Endothelial cell of umbilical vein (primary cell): Measurements from ENCODE around the gene GIMAP7. TPM values are rescaled to one million over a fixed set of nuclear protein-coding genes. Genes with fewer than 3 reads are reported as not detected.

Experiments
- BruUV-seq: library from RNA; stranded (reverse); fragments of 400-500 nt; replicated peaks from 2 replicates; lab custom pipeline; 2021; lab: Mats Ljungman, UMichigan
- CTCF ChIA-PET: fragments of 300-600, 350-600 bp; sonication (Branson Sonifier 250); formaldehyde crosslinking; loops from one replicate; lab custom pipeline; 2021; ENCODE audit warnings: antibody characterized with exemption, inconsistent platforms; lab: Charles Lee
- POLR2A ChIA-PET: fragments of 300-600, 350-600 bp; sonication (Branson Sonifier 250); formaldehyde crosslinking; loops from one replicate; lab custom pipeline; 2021; ENCODE audit warnings: antibody characterized with exemption, inconsistent platforms; lab: Charles Lee
- DNase-seq: peaks from one replicate; pipeline ENCODE4 v3.0.0-alpha.2; 2011; ENCODE audit warnings: low read depth, low spot score
- FAIRE-seq: peaks from 2 replicates; lab custom pipeline; 2011; peaks lifted over from hg19 to GRCh38; lab: Jason Lieb, UNC
- H2AFZ ChIP-seq: 2 replicates; pipeline ENCODE4 v1.6.0; 2012; ENCODE audit warnings: low read depth, low read length, control low read depth, inconsistent platforms
- H3K27ac ChIP-seq: 2 replicates; pipeline ENCODE4 v1.5.1; 2011; ENCODE audit warnings: low read depth, mild to moderate bottlenecking, control low read depth, low read length, moderate library complexity; ENCODE audit not compliant: insufficient read depth
- H3K27me3 ChIP-seq, 2 experiments: 2 replicates each; pipeline versions ENCODE4 v1.6.0 to v1.6.1; 2011; ENCODE audit warnings: low read length in 2 of 2, mixed read lengths in 1 of 2; ENCODE audit not compliant: control insufficient read depth in 2 of 2, insufficient read depth in 2 of 2
- H3K36me3 ChIP-seq, 2 experiments: 2 replicates in 1 of 2; 3 replicates in 1 of 2; pipeline ENCODE4 v1.5.1; 2011; ENCODE audit warnings: low read length in 2 of 2, mild to moderate bottlenecking in 1 of 2, moderate library complexity in 1 of 2; ENCODE audit not compliant: control insufficient read depth in 2 of 2, insufficient read depth in 2 of 2; ENCODE audit errors: extremely low read depth in 1 of 2
- H3K4me1 ChIP-seq: 3 replicates; pipeline ENCODE4 v1.5.1; 2011; ENCODE audit warnings: mild to moderate bottlenecking, low read length; ENCODE audit not compliant: control insufficient read depth, insufficient read depth; ENCODE audit errors: extremely low read depth
- H3K4me2 ChIP-seq: 2 replicates; pipeline ENCODE4 v1.6.1; 2011; ENCODE audit warnings: low read length, control low read depth, mixed read lengths; ENCODE audit not compliant: insufficient read depth
- H3K4me3 ChIP-seq, 3 experiments: fragments of 200-600 bp in 1 of 3; sonication (generic), shearing (Covaris generic) in 1 of 3; replicated peaks in 1 of 3; 2 replicates each; pipeline ENCODE4 v1.5.1; 2011 to 2016; ENCODE audit warnings: control low read depth in 3 of 3, low read length in 3 of 3, mild to moderate bottlenecking in 2 of 3, inconsistent platforms in 1 of 3, low read depth in 1 of 3, moderate library complexity in 1 of 3; ENCODE audit not compliant: insufficient read depth in 1 of 3
- H3K79me2 ChIP-seq: 2 replicates; pipeline ENCODE4 v1.6.0; 2012; ENCODE audit warnings: low read length, inconsistent platforms; ENCODE audit not compliant: control insufficient read depth, insufficient read depth
- H3K9ac ChIP-seq: replicated peaks from 2 replicates; pipeline ENCODE3; 2011; ENCODE audit warnings: low read length, control low read depth; ENCODE audit not compliant: insufficient read depth; ENCODE audit errors: extremely low read depth
- H3K9me1 ChIP-seq: replicated peaks from 3 replicates; pipeline ENCODE4 v1.6.0; 2011; ENCODE audit warnings: mild to moderate bottlenecking, low read length; ENCODE audit not compliant: control insufficient read depth, insufficient read depth; ENCODE audit errors: extremely low read depth
- H3K9me3 ChIP-seq: replicated peaks from 2 replicates; pipeline ENCODE4 v1.5.1; 2012; ENCODE audit warnings: low read length, inconsistent platforms; ENCODE audit not compliant: control insufficient read depth, insufficient read depth
- H4K20me1 ChIP-seq: replicated peaks from 2 replicates; pipeline ENCODE3; 2011; ENCODE audit warnings: mild to moderate bottlenecking, low read length; ENCODE audit not compliant: control insufficient read depth, insufficient read depth; ENCODE audit errors: extremely low read depth
- EZH2 ChIP-seq: IDR thresholded peaks from 2 replicates; pipeline ENCODE4 v1.6.1; 2012; ENCODE audit warnings: borderline replicate concordance, low read depth, mild to moderate bottlenecking, moderate library complexity, low read length, inconsistent platforms; ENCODE audit not compliant: severe bottlenecking
- FOS ChIP-seq: IDR thresholded peaks from 2 replicates; pipeline ENCODE4 v1.6.1; 2011; ENCODE audit warnings: mild to moderate bottlenecking, low read length, moderate library complexity, borderline replicate concordance; ENCODE audit not compliant: insufficient read depth
- GATA2 ChIP-seq: IDR thresholded peaks from 2 replicates; pipeline ENCODE4 v1.7.0; 2011; ENCODE audit warnings: low read depth, mild to moderate bottlenecking, moderate library complexity, mixed read lengths, low read length; ENCODE audit not compliant: insufficient read length, insufficient read depth
- JUN ChIP-seq: IDR thresholded peaks from 2 replicates; pipeline ENCODE4 v1.6.1; 2011; ENCODE audit warnings: borderline replicate concordance, low read depth; ENCODE audit not compliant: insufficient read length, insufficient read depth
- MYC ChIP-seq: IDR thresholded peaks from one replicate; pipeline ENCODE4 v1.6.1; 2011; ENCODE audit warnings: mild to moderate bottlenecking, low read depth, low read length
- POLR2A ChIP-seq: IDR thresholded peaks from 2 replicates; pipeline ENCODE4 v1.6.1; 2012; ENCODE audit warnings: low read depth, mild to moderate bottlenecking, control low read depth, low read length
- POLR2AphosphoS5 ChIP-seq: IDR thresholded peaks from 2 replicates; pipeline ENCODE4 v1.6.1; 2012; ENCODE audit warnings: low read depth, mild to moderate bottlenecking, control low read depth, low read length, moderate library complexity; ENCODE audit not compliant: insufficient read depth
- dilution Hi-C: fragments of 300-500 bp; cut with MboI; formaldehyde crosslinking; loops from one replicate; pipeline ENCODE4 v1.15.0; 2019; ENCODE audit warnings: low sequenced_read_pairs; ENCODE audit not compliant: extremely low pct_ligation_motif_present
- intact Hi-C: fragments of 100-400 bp; cut with micrococcal nuclease; formaldehyde crosslinking; loops from one replicate; pipeline ENCODE4 v1.10.0; 2022
- polyA plus RNA-seq, 4 experiments: library from polyadenylated mRNA; depleted of rRNA in 3 of 4; stranded (reverse) in 3 of 4; unstranded in 1 of 4; fragments of >200 nt; gene quantifications; 2 replicates each; pipeline versions ENCODE4 v1.2.1 to v1.2.3, GENCODE V29; 2011 to 2012; ENCODE audit warnings: missing spikeins in 1 of 4
- total RNA-seq: library from RNA; stranded (reverse); gene quantifications from 2 replicates; pipeline ENCODE4 v1.2.3, GENCODE V29; 2021
- TF ChIP-seq, protein P1 (sequence below): IDR thresholded peaks from 2 replicates; pipeline ENCODE4 v1.6.1; 2011; ENCODE audit not compliant: insufficient read depth, insufficient read length
- TF ChIP-seq, protein P2 (sequence below), 2 donors: IDR thresholded peaks; 1 replicate in 1 of 2; 2 replicates in 1 of 2; pipeline ENCODE4 v1.5.1; 2011; ENCODE audit warnings: low read length in 2 of 2, mild to moderate bottlenecking in 2 of 2, moderate library complexity in 2 of 2, control low read depth in 1 of 2, inconsistent platforms in 1 of 2, low read depth in 1 of 2; ENCODE audit not compliant: insufficient read depth in 1 of 2; ENCODE audit errors: extremely low read depth in 1 of 2

The GIMAP7 gene
- total and polyA plus RNA-seq, 2 donors (not counting 3 experiments of a cell fraction or from before 2014, with no cell fraction given), result 42.4 to 43.4 TPM

DNA sequence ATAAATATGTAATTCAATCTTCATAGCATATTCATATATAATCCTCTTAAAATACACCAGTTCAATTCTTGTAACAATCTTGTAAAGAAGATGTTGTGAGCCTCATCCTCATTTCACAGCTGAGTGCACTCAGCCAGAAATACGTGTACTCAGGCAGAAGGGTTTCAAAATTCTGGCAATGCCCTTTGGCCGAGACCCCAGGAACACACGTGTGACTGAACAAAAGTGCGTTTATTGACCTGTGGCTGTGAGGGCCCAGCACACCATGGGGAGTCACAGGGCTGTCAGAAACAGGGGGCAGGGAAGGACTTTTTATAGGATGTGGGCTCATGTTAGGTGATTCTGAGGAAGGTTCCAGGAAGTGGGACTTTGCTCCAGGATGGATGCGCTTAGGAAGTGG is 42.8 kb upstream of the GIMAP7 start:
- Histone ChIP-seq H4K20me1 (no peaks in the 10 kb centered on the region), H3K9ac (no peak overlapping the region), H3K9me3 (no peaks in the 10 kb centered on the region), H3K79me2 (peaks cover 26% of the 10 kb centered on the region), H3K4me2 (no peak overlapping the region), H2AFZ (no peak overlapping the region), H3K27me3 (no peaks in the 10 kb centered on the region), H3K36me3 (peaks cover 32 to 56% of the 10 kb centered on the region in 2 experiments), H3K4me1 (peaks cover 5% of the 10 kb centered on the region), H3K4me3 (no peak overlapping the region), H3K9me1 (no peaks in the 10 kb centered on the region), H3K27ac (no peak overlapping the region)
- BruUV-seq, result no TSS peak
- no peak for DNase-seq
- POLR2A ChIA-PET, result interaction anchor here (0.6 kb wide), 1 partner anchor 43 kb away, joined by 5 read pairs; the partner anchor contains the start of gene GIMAP7
- TF ChIP-seq POLR2AphosphoS5 (no peak), GATA2 (no peak), POLR2A (no peak), MYC (no peak), FOS (no peak), EZH2 (no peak), JUN (no peak)
- TF ChIP-seq, protein P1, sequence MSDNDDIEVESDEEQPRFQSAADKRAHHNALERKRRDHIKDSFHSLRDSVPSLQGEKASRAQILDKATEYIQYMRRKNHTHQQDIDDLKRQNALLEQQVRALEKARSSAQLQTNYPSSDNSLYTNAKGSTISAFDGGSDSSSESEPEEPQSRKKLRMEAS, result no peak
- TF ChIP-seq, protein P2, sequence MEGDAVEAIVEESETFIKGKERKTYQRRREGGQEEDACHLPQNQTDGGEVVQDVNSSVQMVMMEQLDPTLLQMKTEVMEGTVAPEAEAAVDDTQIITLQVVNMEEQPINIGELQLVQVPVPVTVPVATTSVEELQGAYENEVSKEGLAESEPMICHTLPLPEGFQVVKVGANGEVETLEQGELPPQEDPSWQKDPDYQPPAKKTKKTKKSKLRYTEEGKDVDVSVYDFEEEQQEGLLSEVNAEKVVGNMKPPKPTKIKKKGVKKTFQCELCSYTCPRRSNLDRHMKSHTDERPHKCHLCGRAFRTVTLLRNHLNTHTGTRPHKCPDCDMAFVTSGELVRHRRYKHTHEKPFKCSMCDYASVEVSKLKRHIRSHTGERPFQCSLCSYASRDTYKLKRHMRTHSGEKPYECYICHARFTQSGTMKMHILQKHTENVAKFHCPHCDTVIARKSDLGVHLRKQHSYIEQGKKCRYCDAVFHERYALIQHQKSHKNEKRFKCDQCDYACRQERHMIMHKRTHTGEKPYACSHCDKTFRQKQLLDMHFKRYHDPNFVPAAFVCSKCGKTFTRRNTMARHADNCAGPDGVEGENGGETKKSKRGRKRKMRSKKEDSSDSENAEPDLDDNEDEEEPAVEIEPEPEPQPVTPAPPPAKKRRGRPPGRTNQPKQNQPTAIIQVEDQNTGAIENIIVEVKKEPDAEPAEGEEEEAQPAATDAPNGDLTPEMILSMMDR (IDR thresholded peaks at IDR 0.05; ENCODE audit: extremely low read depth in 1 of 2, insufficient read depth in 1 of 2, low read depth in 1 of 2, low read length in 2 of 2), result no peak
- CTCF ChIA-PET, result interaction anchor here (1.0 kb wide), 2 partner anchors 12 to 18 kb away, joined by 3 read pairs; no protein-coding TSS in a partner anchor
- dilution Hi-C loops, result no loop called here
- FAIRE-seq, result no peak
- intact Hi-C loops, result no loop called here
